Panc1 (cell line): ENCODE measurements around the gene DAND5.

Experiments
- CTCF ChIP-seq: fragments of 450-650 bp; IDR thresholded peaks from 2 replicates; pipeline ENCODE4 v1.5.1; 2017; ENCODE audit warnings: mild to moderate bottlenecking
- POLR2AphosphoS5 ChIP-seq: IDR thresholded peaks from 2 replicates; pipeline ENCODE4 v1.6.1; 2012; ENCODE audit warnings: mild to moderate bottlenecking, low read depth, low read length, moderate library complexity
- TCF7L2 ChIP-seq: IDR thresholded peaks from 2 replicates; pipeline ENCODE4 v1.6.1; 2011; ENCODE audit warnings: mild to moderate bottlenecking, low read depth, low read length, inconsistent platforms

GRCh38 chr19:12979974-12980373 is 10.6 kb downstream of the DAND5 start:
- TF ChIP-seq POLR2AphosphoS5 (no peak), CTCF (no peak), TCF7L2 (no peak)
